BE2C (cell line): ENCODE measurements around the gene CEACAM6.

Source experiments
- DNase-seq: peaks from one replicate; pipeline ENCODE4 v3.0.0-alpha.2; 2020
- H3K27me3 ChIP-seq: fragments of 250-450 bp; sonication (Bioruptor Pico); 2 replicates; pipeline ENCODE4 v1.5.1; 2020; ENCODE audit warnings: mild to moderate bottlenecking
- H3K36me3 ChIP-seq: fragments of 250-450 bp; sonication (Bioruptor Pico); 2 replicates; pipeline ENCODE4 v1.5.1; 2020; ENCODE audit warnings: mild to moderate bottlenecking
- H3K4me1 ChIP-seq: fragments of 250-450 bp; sonication (Bioruptor Pico); 2 replicates; pipeline ENCODE4 v1.5.1; 2020
- H3K4me3 ChIP-seq: 2 replicates; pipeline ENCODE4 v1.5.1; 2011; ENCODE audit warnings: low read depth, low read length
- H3K9me3 ChIP-seq: fragments of 250-450 bp; sonication (Bioruptor Pico); 2 replicates; pipeline ENCODE4 v1.5.1; 2020
- CTCF ChIP-seq: IDR thresholded peaks from 2 replicates; pipeline ENCODE4 v1.5.1; 2012; ENCODE audit warnings: mild to moderate bottlenecking, low read depth, low read length

CEACAM6 gene

GRCh38 chr19:41709951-41710645 is 45.2 kb upstream of the CEACAM6 start:
- DNase-seq = no peak
- Histone ChIP-seq H3K27me3 (peaks cover 55% of the 10 kb centered on the region), H3K4me3 (no peak overlapping the region), H3K4me1 (no peaks in the 10 kb centered on the region), H3K36me3 (no peaks in the 10 kb centered on the region), H3K9me3 (no peaks in the 10 kb centered on the region)
- TF ChIP-seq CTCF = no peak

GRCh38 chr19:41711376-41712261 is 43.7 kb upstream of the CEACAM6 start:
- Histone ChIP-seq H3K4me3 (no peak overlapping the region), H3K4me1 (no peaks in the 10 kb centered on the region), H3K9me3 (no peaks in the 10 kb centered on the region), H3K27me3 (peaks cover 42% of the 10 kb centered on the region), H3K36me3 (no peaks in the 10 kb centered on the region)
- TF ChIP-seq CTCF = no peak
- DNase-seq = no peak

- peaks cover 52% of the 10 kb centered on the region for H3K27me3 ChIP-seq
- H3K4me3 ChIP-seq = no peak overlapping the region
- no peak for DNase-seq
- no peaks in the 10 kb centered on the region for H3K9me3 ChIP-seq
- no peak for TF ChIP-seq CTCF
- no peaks in the 10 kb centered on the region for H3K36me3 ChIP-seq
- no peaks in the 10 kb centered on the region for H3K4me1 ChIP-seq
These were observed 40.7 kb upstream of the CEACAM6 start for GRCh38 chr19:41714598-41714997.

GRCh38 chr19:41718761-41719160 is 36.6 kb upstream of the CEACAM6 start:
- H3K36me3 ChIP-seq = no peaks in the 10 kb centered on the region
- no peak overlapping the region for H3K4me3 ChIP-seq
- no peak for TF ChIP-seq CTCF
- H3K27me3 ChIP-seq = peaks cover 47% of the 10 kb centered on the region
- DNase-seq = no peak
- H3K9me3 ChIP-seq = no peaks in the 10 kb centered on the region; the same call in 1 of the 2 replicates
- no peaks in the 10 kb centered on the region for H3K4me1 ChIP-seq

- no peak for DNase-seq
- Histone ChIP-seq H3K36me3 (no peaks in the 10 kb centered on the region), H3K27me3 (peaks cover 50% of the 10 kb centered on the region), H3K4me1 (no peaks in the 10 kb centered on the region), H3K4me3 (no peak overlapping the region), H3K9me3 (no peaks in the 10 kb centered on the region; the same call in 1 of the 2 replicates)
- TF ChIP-seq CTCF = no peak
These were observed 35.2 kb upstream of the CEACAM6 start for GRCh38 chr19:41720103-41720502.

GRCh38 chr19:41726493-41726892 is 28.8 kb upstream of the CEACAM6 start:
- DNase-seq = no peak
- Histone ChIP-seq H3K4me1 (no peaks in the 10 kb centered on the region), H3K36me3 (no peaks in the 10 kb centered on the region), H3K27me3 (peaks cover 35% of the 10 kb centered on the region), H3K9me3 (no peaks in the 10 kb centered on the region; the same call in 1 of the 2 replicates), H3K4me3 (no peak overlapping the region)
- no peak for TF ChIP-seq CTCF
